Measurements from ENCODE around the gene ZFP36L2. TPM values are rescaled to one million over a fixed set of nuclear protein-coding genes. Genes with fewer than 3 reads are reported as not detected.
A peak's percentile ranks its signal among the peaks of the same experiment; 100 is the strongest.

Gene ZFP36L2
- total and polyA plus RNA-seq, 2 donors (not counting 1 experiment from before 2014, with no cell fraction given), result 16.7 to 26.7 TPM

GRCh38 chr2:43212216-43212835 is 14.1 kb downstream of the ZFP36L2 start:
- Histone ChIP-seq H3K4me2 (ENCODE audit: extremely low read depth, insufficient read depth, low read length) (no peak overlapping the region), H3K4me1 (ENCODE audit: control insufficient read depth, extremely low read depth, insufficient read depth, low read length) (peaks cover 8% of the 10 kb centered on the region), H3K9me3 (ENCODE audit: control insufficient read depth, insufficient read depth, low read depth, low read length) (no peaks in the 10 kb centered on the region), H3K36me3 (ENCODE audit: control insufficient read depth, insufficient read depth, low read length) (no peaks in the 10 kb centered on the region), H4K20me1 (ENCODE audit: control insufficient read depth, extremely low read depth, insufficient read depth, low read length) (no peaks in the 10 kb centered on the region), H3K27me3 (ENCODE audit: control insufficient read depth, insufficient read depth, low read length) (no peaks in the 10 kb centered on the region), H3K4me3 (replicated peaks in 1 of 4; ENCODE audit: control extremely low read depth in 1 of 4, insufficient read depth in 1 of 4, low read depth in 3 of 4, low read length in 4 of 4) (no peak overlapping the region), H2AFZ (ENCODE audit: low read length) (no peak overlapping the region), H3K27ac (ENCODE audit: insufficient read depth, low read length) (no peak overlapping the region), H3K79me2 (ENCODE audit: control insufficient read depth, insufficient read depth, low read length) (no peaks in the 10 kb centered on the region), H3K9ac (ENCODE audit: insufficient read depth, low read length) (no peak overlapping the region)
- no peak for DNase-seq (ENCODE audit: low read depth in 2 of 2)
- TF ChIP-seq, protein P1, sequence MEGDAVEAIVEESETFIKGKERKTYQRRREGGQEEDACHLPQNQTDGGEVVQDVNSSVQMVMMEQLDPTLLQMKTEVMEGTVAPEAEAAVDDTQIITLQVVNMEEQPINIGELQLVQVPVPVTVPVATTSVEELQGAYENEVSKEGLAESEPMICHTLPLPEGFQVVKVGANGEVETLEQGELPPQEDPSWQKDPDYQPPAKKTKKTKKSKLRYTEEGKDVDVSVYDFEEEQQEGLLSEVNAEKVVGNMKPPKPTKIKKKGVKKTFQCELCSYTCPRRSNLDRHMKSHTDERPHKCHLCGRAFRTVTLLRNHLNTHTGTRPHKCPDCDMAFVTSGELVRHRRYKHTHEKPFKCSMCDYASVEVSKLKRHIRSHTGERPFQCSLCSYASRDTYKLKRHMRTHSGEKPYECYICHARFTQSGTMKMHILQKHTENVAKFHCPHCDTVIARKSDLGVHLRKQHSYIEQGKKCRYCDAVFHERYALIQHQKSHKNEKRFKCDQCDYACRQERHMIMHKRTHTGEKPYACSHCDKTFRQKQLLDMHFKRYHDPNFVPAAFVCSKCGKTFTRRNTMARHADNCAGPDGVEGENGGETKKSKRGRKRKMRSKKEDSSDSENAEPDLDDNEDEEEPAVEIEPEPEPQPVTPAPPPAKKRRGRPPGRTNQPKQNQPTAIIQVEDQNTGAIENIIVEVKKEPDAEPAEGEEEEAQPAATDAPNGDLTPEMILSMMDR (conservative IDR thresholded peaks at IDR 0.05 in 1 of 2, IDR thresholded peaks at IDR 0.05 in 1 of 2; ENCODE audit: low read depth in 1 of 2, low read length in 2 of 2), result no peak
- TF ChIP-seq EZH2 (IDR thresholded peaks at IDR 0.05; ENCODE audit: low read length, missing control alignments), result no peak

DNA sequence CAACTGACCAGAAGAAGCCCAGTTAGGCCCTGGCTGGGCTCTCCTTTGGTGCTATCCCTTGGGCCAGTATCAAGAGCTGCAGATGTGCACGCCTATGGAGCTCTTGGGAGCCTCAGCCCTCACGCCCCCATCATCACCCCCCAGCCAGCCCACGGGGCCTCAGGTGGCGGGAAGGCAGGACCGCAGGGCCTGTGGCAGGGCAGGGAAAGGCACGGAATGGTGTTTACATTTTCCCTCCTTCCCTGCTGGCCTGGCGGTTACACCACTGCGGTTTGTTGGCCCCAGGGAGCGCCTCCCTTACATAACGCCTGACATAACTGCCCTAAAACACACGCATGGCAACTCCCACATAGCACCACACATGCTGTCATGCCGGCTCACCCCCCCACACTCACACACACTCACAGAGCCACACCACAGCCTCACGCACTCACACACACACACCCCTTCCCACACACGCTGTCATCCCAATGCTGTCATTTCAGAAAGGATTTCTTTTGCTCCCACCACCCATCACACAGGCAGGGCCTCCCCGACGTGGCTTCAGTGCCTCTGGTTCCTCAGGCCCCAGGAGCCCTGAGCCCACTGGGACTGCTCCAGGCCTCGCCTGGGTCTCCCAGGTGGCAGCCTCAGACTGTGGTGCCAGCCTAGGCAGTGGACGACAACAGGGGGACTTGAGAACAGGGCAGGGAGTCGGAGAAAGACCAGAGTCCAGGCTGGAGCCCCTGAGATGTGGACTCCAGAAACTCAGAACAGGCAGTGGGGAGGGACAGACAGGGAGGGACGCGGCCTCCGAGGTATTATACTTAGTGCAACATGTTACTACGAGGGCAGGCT is 15.7 kb downstream of the ZFP36L2 start:
- peak overlapping the region; percentile 25 for H3K4me2 ChIP-seq (ENCODE audit: extremely low read depth, insufficient read depth, low read length)
- H3K4me3 ChIP-seq (replicated peaks in 1 of 4; ENCODE audit: control extremely low read depth in 1 of 4, insufficient read depth in 1 of 4, low read depth in 3 of 4, low read length in 4 of 4), result no peak overlapping the region
- H3K27ac ChIP-seq (ENCODE audit: insufficient read depth, low read length), result no peak overlapping the region
- H2AFZ ChIP-seq (ENCODE audit: low read length), result no peak overlapping the region
- peak; percentile 45 to 87 for DNase-seq (ENCODE audit: low read depth in 2 of 2)
- peaks cover 8% of the 10 kb centered on the region for H3K4me1 ChIP-seq (ENCODE audit: control insufficient read depth, extremely low read depth, insufficient read depth, low read length)
- TF ChIP-seq, protein P1 (conservative IDR thresholded peaks at IDR 0.05 in 1 of 2, IDR thresholded peaks at IDR 0.05 in 1 of 2; ENCODE audit: low read depth in 1 of 2, low read length in 2 of 2), result no peak
- no peak for TF ChIP-seq EZH2 (IDR thresholded peaks at IDR 0.05; ENCODE audit: low read length, missing control alignments)
- no peaks in the 10 kb centered on the region for H4K20me1 ChIP-seq (ENCODE audit: control insufficient read depth, extremely low read depth, insufficient read depth, low read length)
- no peaks in the 10 kb centered on the region for H3K27me3 ChIP-seq (ENCODE audit: control insufficient read depth, insufficient read depth, low read length)
- peak overlapping the region; percentile 23 for H3K9ac ChIP-seq (ENCODE audit: insufficient read depth, low read length)
- H3K36me3 ChIP-seq (ENCODE audit: control insufficient read depth, insufficient read depth, low read length), result no peaks in the 10 kb centered on the region
- no peaks in the 10 kb centered on the region for H3K79me2 ChIP-seq (ENCODE audit: control insufficient read depth, insufficient read depth, low read length)
- H3K9me3 ChIP-seq (ENCODE audit: control insufficient read depth, insufficient read depth, low read depth, low read length), result no peaks in the 10 kb centered on the region

DNA sequence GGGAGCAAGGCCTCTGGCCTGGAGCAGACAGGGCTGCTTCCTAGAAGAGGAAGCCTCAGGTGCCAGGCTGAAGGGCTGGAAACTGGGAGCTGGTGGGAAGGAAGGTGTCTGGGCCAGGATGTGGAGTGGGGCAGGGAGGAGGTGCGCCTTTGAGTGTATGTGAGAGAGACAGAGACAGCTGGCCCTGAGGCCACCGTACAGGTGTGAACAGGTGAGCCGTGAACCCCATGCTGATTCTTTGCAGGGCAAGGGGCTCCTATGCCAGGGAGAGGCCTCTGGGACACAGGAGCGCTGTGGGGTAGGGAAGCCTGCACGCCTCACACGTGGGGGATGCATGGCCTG is 16.3 kb downstream of the ZFP36L2 start:
- peaks cover 8% of the 10 kb centered on the region for H3K4me1 ChIP-seq (ENCODE audit: control insufficient read depth, extremely low read depth, insufficient read depth, low read length)
- no peaks in the 10 kb centered on the region for H3K27me3 ChIP-seq (ENCODE audit: control insufficient read depth, insufficient read depth, low read length)
- DNase-seq (ENCODE audit: low read depth in 2 of 2), result no peak
- no peak overlapping the region for H3K9ac ChIP-seq (ENCODE audit: insufficient read depth, low read length)
- H2AFZ ChIP-seq (ENCODE audit: low read length), result no peak overlapping the region
- TF ChIP-seq, protein P1 (conservative IDR thresholded peaks at IDR 0.05 in 1 of 2, IDR thresholded peaks at IDR 0.05 in 1 of 2; ENCODE audit: low read depth in 1 of 2, low read length in 2 of 2), result no peak
- no peak for TF ChIP-seq EZH2 (IDR thresholded peaks at IDR 0.05; ENCODE audit: low read length, missing control alignments)
- no peaks in the 10 kb centered on the region for H3K36me3 ChIP-seq (ENCODE audit: control insufficient read depth, insufficient read depth, low read length)
- H3K9me3 ChIP-seq (ENCODE audit: control insufficient read depth, insufficient read depth, low read depth, low read length), result no peaks in the 10 kb centered on the region
- H3K4me3 ChIP-seq (replicated peaks in 1 of 4; ENCODE audit: control extremely low read depth in 1 of 4, insufficient read depth in 1 of 4, low read depth in 3 of 4, low read length in 4 of 4), result no peak overlapping the region
- H4K20me1 ChIP-seq (ENCODE audit: control insufficient read depth, extremely low read depth, insufficient read depth, low read length), result no peaks in the 10 kb centered on the region
- no peak overlapping the region for H3K4me2 ChIP-seq (ENCODE audit: extremely low read depth, insufficient read depth, low read length)
- H3K27ac ChIP-seq (ENCODE audit: insufficient read depth, low read length), result no peak overlapping the region
- no peaks in the 10 kb centered on the region for H3K79me2 ChIP-seq (ENCODE audit: control insufficient read depth, insufficient read depth, low read length)

Measured in fibroblast of lung (primary cell).